Neural progenitor cell (in vitro differentiated cells): ENCODE results near the gene GMDS. TPM values are rescaled to one million over a fixed set of nuclear protein-coding genes. Genes with fewer than 3 reads are reported as not detected.
A peak's percentile ranks its signal among the peaks of the same experiment; 100 is the strongest.

Source experiments
- DNase-seq: peaks from one replicate; pipeline ENCODE4 v3.0.0-alpha.2; 2016; ENCODE audit warnings: low spot score
- H2AFZ ChIP-seq: fragments of 200-600 bp; sonication (generic); replicated peaks from 2 replicates; pipeline ENCODE4 v1.6.1; 2016; ENCODE audit warnings: antibody characterized with exemption
- H3F3A ChIP-seq: fragments of 200-600 bp; sonication (generic); 2 replicates; pipeline ENCODE4 v1.6.1; 2016; ENCODE audit warnings: antibody characterized with exemption, low read depth
- H3K27ac ChIP-seq: fragments of 200-600 bp; sonication (generic); 2 replicates; pipeline ENCODE4 v1.5.1; 2016; ENCODE audit warnings: mild to moderate bottlenecking
- H3K27me3 ChIP-seq: fragments of 200-600 bp; sonication (generic); 2 replicates; pipeline ENCODE4 v1.6.1; 2016; ENCODE audit warnings: mild to moderate bottlenecking, moderate library complexity
- H3K36me3 ChIP-seq: fragments of 200-600 bp; sonication (generic); 2 replicates; pipeline ENCODE4 v1.5.1; 2016
- H3K4me1 ChIP-seq: fragments of 200-600 bp; sonication (generic); 2 replicates; pipeline ENCODE4 v1.6.1; 2016; ENCODE audit warnings: mixed run types
- H3K4me2 ChIP-seq: fragments of 200-600 bp; sonication (generic); 2 replicates; pipeline ENCODE4 v1.6.1; 2016
- H3K4me3 ChIP-seq: fragments of 200-600 bp; sonication (generic); 2 replicates; pipeline ENCODE4 v1.5.1; 2016
- H3K79me2 ChIP-seq: fragments of 200-600 bp; sonication (generic); 2 replicates; pipeline ENCODE4 v1.6.1; 2016; ENCODE audit warnings: low read depth
- H3K9ac ChIP-seq: fragments of 200-600 bp; sonication (generic); 2 replicates; pipeline ENCODE4 v1.6.1; 2016
- H3K9me3 ChIP-seq: fragments of 200-600 bp; sonication (generic); 2 replicates; pipeline ENCODE4 v1.5.1; 2016; ENCODE audit warnings: low read depth
- H4K20me1 ChIP-seq: fragments of 200-600 bp; sonication (generic); 2 replicates; pipeline ENCODE4 v1.6.1; 2016; ENCODE audit warnings: low read depth
- H3K27ac Mint-ChIP-seq: 3 replicates; pipeline ENCODE4 v1.8.0; 2021; ENCODE audit warnings: mixed read lengths
- H3K27me3 Mint-ChIP-seq: 2 replicates; pipeline ENCODE4 v1.8.0; 2022; ENCODE audit warnings: low read depth, mild to moderate bottlenecking, inconsistent platforms, moderate library complexity, mixed read lengths; ENCODE audit not compliant: insufficient read depth
- H3K36me3 Mint-ChIP-seq: 3 replicates; pipeline ENCODE4 v1.8.0; 2021; ENCODE audit warnings: mixed read lengths
- H3K4me1 Mint-ChIP-seq: 3 replicates; pipeline ENCODE4 v1.8.0; 2021; ENCODE audit warnings: mixed read lengths
- H3K4me3 Mint-ChIP-seq: 3 replicates; pipeline ENCODE4 v1.8.0; 2021; ENCODE audit warnings: mild to moderate bottlenecking, moderate library complexity, mixed read lengths
- H3K9me3 Mint-ChIP-seq: 3 replicates; pipeline ENCODE4 v1.8.0; 2020; ENCODE audit warnings: mixed read lengths
- CTCF ChIP-seq: fragments of 200-600 bp; sonication (generic); IDR thresholded peaks from 2 replicates; pipeline ENCODE4 v1.5.1; 2017; ENCODE audit warnings: antibody characterized with exemption, mild to moderate bottlenecking
- EZH2 ChIP-seq: fragments of 200-600 bp; sonication (generic); IDR thresholded peaks from 2 replicates; pipeline ENCODE4 v1.6.1; 2017; ENCODE audit warnings: antibody characterized with exemption, mild to moderate bottlenecking, moderate library complexity
- EZH2phosphoT487 ChIP-seq: fragments of 200-600 bp; sonication (generic); IDR thresholded peaks from 2 replicates; pipeline ENCODE4 v1.6.1; 2017; ENCODE audit warnings: antibody characterized with exemption
- total RNA-seq: library from RNA; depleted of rRNA; stranded (reverse); fragments of >200 nt; gene quantifications from 2 replicates; pipeline ENCODE4 v1.2.3, GENCODE V29; 2015; ENCODE audit warnings: low replicate concordance

GMDS gene
- total RNA-seq, 1 donor from 2014 or later: 22.6 TPM

GRCh38 chr6:1657116-1657770 lies 588.2 kb downstream of the GMDS start:
- no peaks in the 10 kb centered on the region for H3F3A ChIP-seq
- Mint-ChIP-seq H3K36me3 (no peaks in the 10 kb centered on the region), H3K4me1 (peaks cover 17% of the 10 kb centered on the region), H3K27ac (peak overlapping the region; percentile 38), H3K27me3 (peaks cover 4% of the 10 kb centered on the region), H3K9me3 (no peaks in the 10 kb centered on the region), H3K4me3 (no peak overlapping the region)
- no peaks in the 10 kb centered on the region for H3K4me1 ChIP-seq
- H3K9me3 ChIP-seq: no peaks in the 10 kb centered on the region
- TF ChIP-seq EZH2phosphoT487 (no peak), CTCF (no peak), EZH2 (no peak)
- no peaks in the 10 kb centered on the region for H4K20me1 ChIP-seq
- H3K9ac ChIP-seq: no peak overlapping the region
- H2AFZ ChIP-seq: no peak overlapping the region
- H3K4me2 ChIP-seq: no peak overlapping the region
- H3K27ac ChIP-seq: no peak overlapping the region
- no peaks in the 10 kb centered on the region for H3K27me3 ChIP-seq
- no peaks in the 10 kb centered on the region for H3K36me3 ChIP-seq
- H3K79me2 ChIP-seq: no peaks in the 10 kb centered on the region
- no peak for DNase-seq
- H3K4me3 ChIP-seq: no peak overlapping the region

GRCh38 chr6:1654054-1654453 lies 591.4 kb downstream of the GMDS start:
- no peak for TF ChIP-seq EZH2
- TF ChIP-seq CTCF: no peak
- no peak for TF ChIP-seq EZH2phosphoT487
- no peaks in the 10 kb centered on the region for H4K20me1 ChIP-seq
- H3K4me3 ChIP-seq: no peak overlapping the region
- Mint-ChIP-seq H3K36me3 (no peaks in the 10 kb centered on the region), H3K4me3 (no peak overlapping the region), H3K4me1 (peaks cover 17% of the 10 kb centered on the region), H3K9me3 (no peaks in the 10 kb centered on the region), H3K27ac (no peak overlapping the region), H3K27me3 (peaks cover 10% of the 10 kb centered on the region)
- H3F3A ChIP-seq: no peaks in the 10 kb centered on the region
- H3K27me3 ChIP-seq: no peaks in the 10 kb centered on the region
- no peaks in the 10 kb centered on the region for H3K4me1 ChIP-seq
- no peaks in the 10 kb centered on the region for H3K9me3 ChIP-seq
- no peak overlapping the region for H3K9ac ChIP-seq
- no peak overlapping the region for H3K4me2 ChIP-seq
- H2AFZ ChIP-seq: no peak overlapping the region
- H3K36me3 ChIP-seq: no peaks in the 10 kb centered on the region
- no peaks in the 10 kb centered on the region for H3K79me2 ChIP-seq
- no peak for DNase-seq
- H3K27ac ChIP-seq: no peak overlapping the region

GRCh38 chr6:1652842-1653241 lies 592.6 kb downstream of the GMDS start:
- Mint-ChIP-seq H3K9me3 (no peaks in the 10 kb centered on the region), H3K36me3 (no peaks in the 10 kb centered on the region), H3K27ac (no peak overlapping the region), H3K4me1 (peaks cover 12% of the 10 kb centered on the region), H3K27me3 (peaks cover 13% of the 10 kb centered on the region), H3K4me3 (no peak overlapping the region)
- no peaks in the 10 kb centered on the region for H3F3A ChIP-seq
- H3K79me2 ChIP-seq: no peaks in the 10 kb centered on the region
- H3K4me1 ChIP-seq: no peaks in the 10 kb centered on the region
- DNase-seq: no peak
- TF ChIP-seq CTCF (no peak), EZH2phosphoT487 (no peak), EZH2 (no peak)
- no peaks in the 10 kb centered on the region for H4K20me1 ChIP-seq
- H3K9ac ChIP-seq: no peak overlapping the region
- H3K4me2 ChIP-seq: no peak overlapping the region
- H3K27me3 ChIP-seq: no peaks in the 10 kb centered on the region
- no peak overlapping the region for H3K4me3 ChIP-seq
- no peaks in the 10 kb centered on the region for H3K9me3 ChIP-seq
- no peaks in the 10 kb centered on the region for H3K36me3 ChIP-seq
- no peak overlapping the region for H2AFZ ChIP-seq
- no peak overlapping the region for H3K27ac ChIP-seq
